ENCODE results near the gene RCOR2. TPM values are rescaled to one million over a fixed set of nuclear protein-coding genes. Genes with fewer than 3 reads are reported as not detected.

Gene RCOR2
- total and polyA plus RNA-seq, 7 experiments from 2014 or later: 0.07 TPM; not detected in 6

DNA sequence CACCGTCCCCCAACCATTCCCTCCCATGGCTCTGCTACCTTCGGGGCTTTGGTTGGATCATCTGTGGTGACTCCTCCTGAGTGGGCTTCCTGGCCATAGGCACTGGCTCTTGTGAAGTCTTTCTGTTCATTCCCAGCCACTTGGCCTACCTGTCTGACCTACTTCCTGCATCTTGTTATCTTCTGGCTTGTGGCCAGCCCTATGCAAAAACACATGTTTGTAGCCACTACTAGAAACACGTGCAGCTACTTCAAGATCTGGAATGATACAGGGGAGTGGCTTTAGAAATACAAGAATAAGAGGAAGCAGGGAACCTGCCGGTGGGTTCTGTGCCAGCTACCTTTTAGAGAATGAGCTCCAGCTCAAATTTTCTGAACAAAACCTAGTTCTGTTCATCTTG, 20.9 kb downstream of the RCOR2 start:
- peak overlapping the region in 1 of 10 donors; percentile 16 for H3K4me3 Mint-ChIP-seq
- CTCF ChIA-PET: interaction anchor here (0.6 to 0.7 kb wide), 2 partner anchors 11 to 19 kb away, joined by 3 to 5 read pairs; no protein-coding TSS in a partner anchor
- no peak for DNase-seq

GRCh38 chr11:63893355-63893754, 23.6 kb downstream of the RCOR2 start:
- Histone ChIP-seq H3K27ac (ENCODE audit: low read depth, low read length) (no peak overlapping the region), H3K9me3 (ENCODE audit: control insufficient read depth in 2 of 3, low read length in 3 of 3) (no peaks in the 10 kb centered on the region), H3K27me3 (ENCODE audit: control insufficient read depth in 2 of 2, insufficient read depth in 2 of 2, low read length in 2 of 2) (no peaks in the 10 kb centered on the region), H3K4me1 (ENCODE audit: control insufficient read depth in 2 of 2, insufficient read depth in 2 of 2, low read length in 2 of 2) (peaks cover 44% of the 10 kb centered on the region in 2 donors), H3K4me3 (ENCODE audit: low read length) (no peak overlapping the region), H3K36me3 (ENCODE audit: control insufficient read depth in 2 of 3, insufficient read depth in 3 of 3, low read length in 3 of 3) (peaks cover 16 to 37% (median 22%) of the 10 kb centered on the region in 3 experiments)
- peaks cover 0 to 1% (median 0%) of the 10 kb centered on the region in 11 donors for H3K9me3 Mint-ChIP-seq
- peak overlapping the region in 2 of 10 donors; percentile 48 to 51 for H3K4me3 Mint-ChIP-seq
- ATAC-seq: no peak
- intact Hi-C loops (cut with micrococcal nuclease): no loop called here
- H3K27ac Mint-ChIP-seq: peak overlapping the region in 1 of 9 donors; percentile 32
- DNase-seq: no peak
- peaks cover 9 to 43% (median 16%) of the 10 kb centered on the region in 5 donors for H3K36me3 Mint-ChIP-seq
- ChIA-PET POLR2A (no interaction called here), CTCF (interaction anchor here (0.6 to 2.2 kb wide), 2 partner anchors 56 to 108 kb away, joined by 4 to 12 read pairs; partner anchors contain the start of gene MARK2)
- no peaks in the 10 kb centered on the region for H3K27me3 Mint-ChIP-seq
- H3K4me1 Mint-ChIP-seq: peaks cover 42 to 77% (median 70%) of the 10 kb centered on the region in 7 donors

More for the DNA sequence above, 20.9 kb downstream of the RCOR2 start:
- Mint-ChIP-seq H3K27ac (peak overlapping the region in 7 of 9 donors; percentile 19 to 87 (median 69)), H3K27me3 (no peaks in the 10 kb centered on the region), H3K4me1 (peaks cover 23 to 52% (median 44%) of the 10 kb centered on the region in 7 donors), H3K36me3 (peaks cover 18 to 52% (median 25%) of the 10 kb centered on the region in 5 donors), H3K9me3 (no peaks in the 10 kb centered on the region)
- Histone ChIP-seq H3K27ac (ENCODE audit: low read depth, low read length) (no peak overlapping the region), H3K4me3 (ENCODE audit: low read length) (no peak overlapping the region), H3K36me3 (ENCODE audit: control insufficient read depth in 2 of 3, insufficient read depth in 3 of 3, low read length in 3 of 3) (peaks cover 37 to 64% (median 49%) of the 10 kb centered on the region in 3 experiments), H3K9me3 (ENCODE audit: control insufficient read depth in 2 of 3, low read length in 3 of 3) (no peaks in the 10 kb centered on the region), H3K27me3 (ENCODE audit: control insufficient read depth in 2 of 2, insufficient read depth in 2 of 2, low read length in 2 of 2) (no peaks in the 10 kb centered on the region), H3K4me1 (ENCODE audit: control insufficient read depth in 2 of 2, insufficient read depth in 2 of 2, low read length in 2 of 2) (peaks cover 20% of the 10 kb centered on the region in 2 donors)
- intact Hi-C loops (cut with micrococcal nuclease): no loop called here
- no peak for ATAC-seq
- POLR2A ChIA-PET: interaction anchor here (0.7 kb wide), 1 partner anchor 48 kb away, joined by 3 read pairs; no protein-coding TSS in a partner anchor

GRCh38 chr11:63892228-63892627, 24.7 kb downstream of the RCOR2 start:
- DNase-seq (peak in 1 of 9 donors; percentile 24), ATAC-seq (no peak)
- Histone ChIP-seq H3K36me3 (ENCODE audit: control insufficient read depth in 2 of 3, insufficient read depth in 3 of 3, low read length in 3 of 3) (peaks cover 12 to 26% (median 16%) of the 10 kb centered on the region in 3 experiments), H3K27ac (ENCODE audit: low read depth, low read length) (no peak overlapping the region), H3K4me3 (ENCODE audit: low read length) (no peak overlapping the region), H3K27me3 (ENCODE audit: control insufficient read depth in 2 of 2, insufficient read depth in 2 of 2, low read length in 2 of 2) (no peaks in the 10 kb centered on the region), H3K9me3 (ENCODE audit: control insufficient read depth in 2 of 3, low read length in 3 of 3) (no peaks in the 10 kb centered on the region), H3K4me1 (ENCODE audit: control insufficient read depth in 2 of 2, insufficient read depth in 2 of 2, low read length in 2 of 2) (peaks cover 53 to 54% of the 10 kb centered on the region in 2 donors)
- H3K4me1 Mint-ChIP-seq: peaks cover 50 to 85% (median 76%) of the 10 kb centered on the region in 7 donors
- peak overlapping the region in 8 of 10 donors; percentile 8 to 92 (median 28) for H3K4me3 Mint-ChIP-seq
- peaks cover 6 to 34% (median 13%) of the 10 kb centered on the region in 5 donors for H3K36me3 Mint-ChIP-seq
- POLR2A ChIA-PET: interaction anchor here (1.2 kb wide), 1 partner anchor 54 kb away, joined by 5 read pairs; the partner anchor contains the start of gene MARK2
- CTCF ChIA-PET: interaction anchor here (1.2 to 2.2 kb wide), 2 partner anchors 10 to 55 kb away, joined by 3 to 12 read pairs; partner anchors contain the start of gene MARK2
- peak overlapping the region in 6 of 9 donors; percentile 16 to 94 (median 64) for H3K27ac Mint-ChIP-seq
- no peaks in the 10 kb centered on the region for H3K27me3 Mint-ChIP-seq
- intact Hi-C loops (cut with micrococcal nuclease): no loop called here
- peaks cover 0 to 2% (median 0%) of the 10 kb centered on the region in 11 donors for H3K9me3 Mint-ChIP-seq

DNA sequence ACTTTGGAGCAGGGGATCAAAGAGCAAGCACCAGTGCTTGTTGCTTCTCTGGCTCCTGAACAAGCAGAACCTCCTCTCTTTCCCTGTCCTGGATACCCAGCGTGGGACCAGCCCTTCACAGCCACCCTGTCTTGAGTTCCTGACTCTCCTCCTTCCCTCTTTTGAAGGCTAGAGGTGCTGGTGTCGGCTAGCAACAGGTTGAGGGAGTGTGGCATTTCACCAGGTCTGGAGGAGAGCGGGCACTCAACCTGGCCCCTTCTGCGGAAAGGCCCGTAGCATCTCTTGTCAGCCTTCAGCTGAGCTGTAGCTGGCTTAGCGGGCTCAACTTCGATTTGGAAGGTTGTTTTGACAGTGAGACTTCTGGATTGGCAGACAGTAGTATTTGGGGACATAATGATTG, 26.6 kb downstream of the RCOR2 start:
- Histone ChIP-seq H3K4me3 (ENCODE audit: low read length) (no peak overlapping the region), H3K9me3 (ENCODE audit: control insufficient read depth in 2 of 3, low read length in 3 of 3) (no peaks in the 10 kb centered on the region), H3K36me3 (ENCODE audit: control insufficient read depth in 2 of 3, insufficient read depth in 3 of 3, low read length in 3 of 3) (peaks cover 0 to 7% (median 4%) of the 10 kb centered on the region in 3 experiments), H3K4me1 (ENCODE audit: control insufficient read depth in 2 of 2, insufficient read depth in 2 of 2, low read length in 2 of 2) (peaks cover 49 to 56% of the 10 kb centered on the region in 2 donors), H3K27ac (ENCODE audit: low read depth, low read length) (peak overlapping the region; percentile 78), H3K27me3 (ENCODE audit: control insufficient read depth in 2 of 2, insufficient read depth in 2 of 2, low read length in 2 of 2) (no peaks in the 10 kb centered on the region)
- Mint-ChIP-seq H3K4me1 (peaks cover 47 to 81% (median 73%) of the 10 kb centered on the region in 7 donors), H3K27ac (peak overlapping the region in 8 of 9 donors; percentile 14 to 94 (median 82)), H3K27me3 (no peaks in the 10 kb centered on the region), H3K36me3 (peaks cover 0 to 19% (median 7%) of the 10 kb centered on the region in 5 donors), H3K4me3 (peak overlapping the region; percentile 89 to 98 (median 95)), H3K9me3 (peaks cover 0 to 2% (median 0%) of the 10 kb centered on the region in 11 donors)
- ChIA-PET POLR2A (interaction anchor here (1.2 to 7.6 kb wide), 5 partner anchors 8 to 52 kb away, joined by 3 to 51 read pairs (median 7); partner anchors contain the start of gene MARK2), CTCF (interaction anchor here (1.9 to 4.2 kb wide), 3 partner anchors 16 to 54 kb away, joined by 5 to 18 read pairs (median 7); no protein-coding TSS in a partner anchor)
- intact Hi-C loops (cut with micrococcal nuclease): no loop called here
- ATAC-seq: no peak
- no peak for DNase-seq

- Histone ChIP-seq H3K36me3 (ENCODE audit: control insufficient read depth in 2 of 3, insufficient read depth in 3 of 3, low read length in 3 of 3) (no peaks in the 10 kb centered on the region), H3K27me3 (ENCODE audit: control insufficient read depth in 2 of 2, insufficient read depth in 2 of 2, low read length in 2 of 2) (no peaks in the 10 kb centered on the region), H3K27ac (ENCODE audit: low read depth, low read length) (peak overlapping the region; percentile 78), H3K9me3 (ENCODE audit: control insufficient read depth in 2 of 3, low read length in 3 of 3) (no peaks in the 10 kb centered on the region), H3K4me3 (ENCODE audit: low read length) (peak overlapping the region; percentile 80), H3K4me1 (ENCODE audit: control insufficient read depth in 2 of 2, insufficient read depth in 2 of 2, low read length in 2 of 2) (peaks cover 49 to 57% of the 10 kb centered on the region in 2 donors)
- H3K27me3 Mint-ChIP-seq: no peaks in the 10 kb centered on the region
- ATAC-seq (no peak), DNase-seq (no peak)
- peak overlapping the region; percentile 85 to 98 (median 94) for H3K27ac Mint-ChIP-seq
- POLR2A ChIA-PET: interaction anchor here (0.7 to 7.6 kb wide), 6 partner anchors 9 to 147 kb away, joined by 3 to 51 read pairs (median 4); partner anchors contain the start of gene MARK2
- peak overlapping the region; percentile 89 to 98 (median 95) for H3K4me3 Mint-ChIP-seq
- peaks cover 0 to 15% (median 7%) of the 10 kb centered on the region in 5 donors for H3K36me3 Mint-ChIP-seq
- H3K9me3 Mint-ChIP-seq: peaks cover 0 to 2% (median 0%) of the 10 kb centered on the region in 11 donors
- peaks cover 51 to 85% (median 79%) of the 10 kb centered on the region in 7 donors for H3K4me1 Mint-ChIP-seq
- CTCF ChIA-PET: interaction anchor here (1.9 to 4.2 kb wide), 4 partner anchors 16 to 55 kb away, joined by 5 to 18 read pairs (median 8); no protein-coding TSS in a partner anchor
- intact Hi-C loops (cut with micrococcal nuclease): no loop called here
These were observed 27.6 kb downstream of the RCOR2 start for GRCh38 chr11:63889344-63889743.

DNA sequence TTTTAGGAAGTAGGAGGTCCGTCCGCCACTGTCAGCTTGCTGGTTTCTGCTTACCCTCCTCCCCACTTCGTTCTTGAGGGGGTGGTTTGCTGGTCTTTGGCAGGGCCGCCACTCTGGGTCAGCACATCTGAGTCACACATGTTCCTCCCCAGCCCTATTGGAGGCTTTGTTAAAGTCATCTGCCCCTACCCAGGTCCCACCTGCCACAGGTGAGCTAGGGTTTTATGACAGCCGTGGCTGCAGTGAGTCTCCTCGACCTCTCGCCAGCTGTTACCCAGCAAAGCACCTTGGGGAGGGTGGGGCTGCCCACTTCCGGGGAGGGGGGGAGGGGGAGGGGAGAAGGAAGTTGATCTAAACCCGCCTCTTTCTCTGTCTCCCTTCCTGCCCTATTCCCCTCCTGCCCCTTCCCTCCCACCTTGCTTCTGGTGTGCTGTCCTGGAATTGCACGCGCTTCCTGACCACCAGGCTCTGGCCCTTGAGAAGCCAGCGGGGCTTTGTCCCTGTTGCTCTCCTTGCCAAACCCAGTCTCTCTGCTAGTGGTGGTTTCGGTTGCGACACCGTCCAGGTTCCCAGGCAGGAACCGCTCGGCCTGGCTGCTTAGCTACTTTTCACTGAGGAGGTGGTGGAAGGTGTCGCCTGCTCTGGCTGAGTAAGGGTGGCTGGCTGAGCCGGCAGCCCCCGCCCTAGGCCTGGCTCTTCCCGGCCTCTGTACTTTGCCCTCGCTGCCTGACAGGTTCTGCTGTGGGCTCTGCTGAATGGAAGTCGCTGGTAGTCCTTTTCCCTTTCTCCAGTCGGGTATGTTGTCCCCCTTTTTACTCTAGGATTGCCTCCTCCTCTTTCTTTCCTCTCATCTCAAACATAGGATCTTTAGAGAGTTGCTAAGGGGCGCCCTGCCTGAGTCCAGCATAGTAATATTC, 28.5 kb downstream of the RCOR2 start:
- peaks cover 0 to 14% (median 3%) of the 10 kb centered on the region in 5 donors for H3K36me3 Mint-ChIP-seq
- peak; percentile 30 to 75 (median 72) for DNase-seq
- H3K4me1 Mint-ChIP-seq: peaks cover 58 to 86% (median 82%) of the 10 kb centered on the region in 7 donors
- peak overlapping the region; percentile 78 for H3K27ac ChIP-seq (ENCODE audit: low read depth, low read length)
- ATAC-seq: peak; percentile 89
- no peaks in the 10 kb centered on the region for H3K27me3 ChIP-seq (ENCODE audit: control insufficient read depth in 2 of 2, insufficient read depth in 2 of 2, low read length in 2 of 2)
- peak overlapping the region; percentile 89 to 98 (median 95) for H3K4me3 Mint-ChIP-seq
- H3K4me1 ChIP-seq (ENCODE audit: control insufficient read depth in 2 of 2, insufficient read depth in 2 of 2, low read length in 2 of 2): peaks cover 49 to 65% of the 10 kb centered on the region in 2 donors
- intact Hi-C loops (cut with micrococcal nuclease): loop anchor here (1.0 kb wide), 6 partner anchors 16 to 86 kb away; partner anchors contain the start of genes COX8A (in 1 of the 2), MARK2 (in 1 of the 2) and RCOR2 (in 1 of the 2)
- H3K9me3 Mint-ChIP-seq: peaks cover 0 to 2% (median 0%) of the 10 kb centered on the region in 11 donors
- H3K27me3 Mint-ChIP-seq: no peaks in the 10 kb centered on the region
- H3K27ac Mint-ChIP-seq: peak overlapping the region; percentile 85 to 98 (median 94)
- ChIA-PET CTCF (interaction anchor here (1.1 to 4.2 kb wide), 5 partner anchors 15 to 51 kb away, joined by 4 to 18 read pairs (median 5); no protein-coding TSS in a partner anchor), POLR2A (interaction anchor here (0.5 to 7.6 kb wide), 15 partner anchors 9 to 397 kb away, joined by 3 to 51 read pairs (median 3); partner anchors contain the start of gene MARK2)
- H3K4me3 ChIP-seq (ENCODE audit: low read length): peak overlapping the region; percentile 80
- no peaks in the 10 kb centered on the region for H3K36me3 ChIP-seq (ENCODE audit: control insufficient read depth in 2 of 3, insufficient read depth in 3 of 3, low read length in 3 of 3)
- H3K9me3 ChIP-seq (ENCODE audit: control insufficient read depth in 2 of 3, low read length in 3 of 3): no peaks in the 10 kb centered on the region
